Smooth muscle cell (in vitro differentiated cells): Measurements from ENCODE around the gene CAMTA1. TPM values are rescaled to one million over a fixed set of nuclear protein-coding genes. Genes with fewer than 3 reads are reported as not detected.

Experiments
- DNase-seq: peaks from one replicate; lab custom pipeline; 2025; ENCODE audit not compliant: unreplicated experiment; lab: John Stamatoyannopoulos, UW
- H2AFZ ChIP-seq: fragments of 200-600 bp; sonication (generic); 2 replicates; pipeline ENCODE4 v1.6.0; 2016; ENCODE audit warnings: antibody characterized with exemption, low read depth, mild to moderate bottlenecking
- H3F3A ChIP-seq: fragments of 200-600 bp; sonication (generic); 2 replicates; pipeline ENCODE4 v1.6.0; 2017; ENCODE audit warnings: antibody characterized with exemption, low read depth
- H3K27ac ChIP-seq: fragments of 200-600 bp; sonication (generic); 2 replicates; pipeline ENCODE4 v1.5.1; 2016; ENCODE audit warnings: low read depth, mild to moderate bottlenecking
- H3K27me3 ChIP-seq: fragments of 200-600 bp; sonication (generic); 2 replicates; pipeline ENCODE4 v1.6.1; 2016; ENCODE audit warnings: low read depth, mild to moderate bottlenecking
- H3K36me3 ChIP-seq: fragments of 200-600 bp; sonication (generic); 2 replicates; pipeline ENCODE4 v1.5.1; 2016; ENCODE audit warnings: low read depth
- H3K4me1 ChIP-seq: fragments of 200-600 bp; sonication (generic); 2 replicates; pipeline ENCODE4 v1.5.1; 2016; ENCODE audit warnings: low read depth
- H3K4me2 ChIP-seq: fragments of 200-600 bp; sonication (generic); 2 replicates; pipeline ENCODE4 v1.6.0; 2016; ENCODE audit warnings: mild to moderate bottlenecking
- H3K4me3 ChIP-seq: fragments of 200-600 bp; sonication (generic); 2 replicates; pipeline ENCODE4 v1.5.1; 2016; ENCODE audit warnings: mild to moderate bottlenecking
- H3K79me2 ChIP-seq: fragments of 200-600 bp; sonication (generic); 2 replicates; pipeline ENCODE4 v1.6.0; 2016; ENCODE audit warnings: low read depth, mild to moderate bottlenecking
- H3K9ac ChIP-seq: fragments of 200-600 bp; sonication (generic); 2 replicates; pipeline ENCODE4 v1.6.0; 2016; ENCODE audit warnings: low read depth
- H3K9me3 ChIP-seq: fragments of 200-600 bp; sonication (generic); replicated peaks from 2 replicates; pipeline ENCODE4 v1.5.1; 2016; ENCODE audit warnings: low read depth
- H4K20me1 ChIP-seq: fragments of 200-600 bp; sonication (generic); 2 replicates; pipeline ENCODE4 v1.6.0; 2016; ENCODE audit warnings: low read depth
- WGBS: methylation state at CpG from one replicate; pipeline ENCODE4 v1.1.7; 2016; ENCODE audit warnings: low lambda C conversion rate; 5-methylcytosine and 5-hydroxymethylcytosine counted together
- polyA plus RNA-seq: library from polyadenylated mRNA; unstranded; fragments of >200 nt; fragmentation: Nextera tagmentation; extraction: Ambion mirVana; gene quantifications from 2 replicates; pipeline ENCODE4 v1.2.1, GENCODE V29; 2016
- total RNA-seq: library from RNA; depleted of rRNA; stranded (reverse); fragments of >200 nt; gene quantifications from 2 replicates; pipeline ENCODE4 v1.2.3, GENCODE V29; 2014
- TF ChIP-seq, protein P1 (sequence below): fragments of 200-600 bp; sonication (generic); IDR thresholded peaks from 2 replicates; pipeline ENCODE4 v1.5.1; 2017; ENCODE audit warnings: borderline replicate concordance, mild to moderate bottlenecking, antibody characterized with exemption; ENCODE audit not compliant: insufficient read depth, poor library complexity, severe bottlenecking

Gene CAMTA1
- total and polyA plus RNA-seq, 2 experiments from 2014 or later = 139 to 145 TPM

DNA sequence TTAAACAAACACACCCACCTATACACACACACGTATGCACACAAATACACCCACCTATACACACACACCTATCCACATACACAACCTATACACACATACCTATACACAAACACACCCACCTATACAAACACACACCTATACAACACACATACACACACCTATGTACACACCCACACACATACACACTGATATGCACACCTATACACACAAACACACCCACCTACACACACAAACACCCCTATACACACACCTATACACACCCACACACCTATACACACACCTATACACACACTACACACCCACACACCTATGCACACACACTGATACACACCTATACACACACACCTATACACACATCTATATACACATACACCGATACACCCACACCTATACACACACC is 870.1 kb downstream of the CAMTA1 start:
- DNase-seq = no peak
- WGBS = 96% methylated on average over 2 of the region's 2 CpGs
- Histone ChIP-seq H3K27ac (no peak overlapping the region), H3K9ac (no peak overlapping the region), H2AFZ (no peak overlapping the region), H3K4me1 (no peaks in the 10 kb centered on the region), H3F3A (no peaks in the 10 kb centered on the region), H3K27me3 (no peaks in the 10 kb centered on the region), H3K79me2 (no peaks in the 10 kb centered on the region), H3K36me3 (no peaks in the 10 kb centered on the region), H3K4me3 (no peak overlapping the region), H4K20me1 (no peaks in the 10 kb centered on the region), H3K9me3 (no peaks in the 10 kb centered on the region), H3K4me2 (no peak overlapping the region)
- TF ChIP-seq, protein P1, sequence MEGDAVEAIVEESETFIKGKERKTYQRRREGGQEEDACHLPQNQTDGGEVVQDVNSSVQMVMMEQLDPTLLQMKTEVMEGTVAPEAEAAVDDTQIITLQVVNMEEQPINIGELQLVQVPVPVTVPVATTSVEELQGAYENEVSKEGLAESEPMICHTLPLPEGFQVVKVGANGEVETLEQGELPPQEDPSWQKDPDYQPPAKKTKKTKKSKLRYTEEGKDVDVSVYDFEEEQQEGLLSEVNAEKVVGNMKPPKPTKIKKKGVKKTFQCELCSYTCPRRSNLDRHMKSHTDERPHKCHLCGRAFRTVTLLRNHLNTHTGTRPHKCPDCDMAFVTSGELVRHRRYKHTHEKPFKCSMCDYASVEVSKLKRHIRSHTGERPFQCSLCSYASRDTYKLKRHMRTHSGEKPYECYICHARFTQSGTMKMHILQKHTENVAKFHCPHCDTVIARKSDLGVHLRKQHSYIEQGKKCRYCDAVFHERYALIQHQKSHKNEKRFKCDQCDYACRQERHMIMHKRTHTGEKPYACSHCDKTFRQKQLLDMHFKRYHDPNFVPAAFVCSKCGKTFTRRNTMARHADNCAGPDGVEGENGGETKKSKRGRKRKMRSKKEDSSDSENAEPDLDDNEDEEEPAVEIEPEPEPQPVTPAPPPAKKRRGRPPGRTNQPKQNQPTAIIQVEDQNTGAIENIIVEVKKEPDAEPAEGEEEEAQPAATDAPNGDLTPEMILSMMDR = no peak

DNA sequence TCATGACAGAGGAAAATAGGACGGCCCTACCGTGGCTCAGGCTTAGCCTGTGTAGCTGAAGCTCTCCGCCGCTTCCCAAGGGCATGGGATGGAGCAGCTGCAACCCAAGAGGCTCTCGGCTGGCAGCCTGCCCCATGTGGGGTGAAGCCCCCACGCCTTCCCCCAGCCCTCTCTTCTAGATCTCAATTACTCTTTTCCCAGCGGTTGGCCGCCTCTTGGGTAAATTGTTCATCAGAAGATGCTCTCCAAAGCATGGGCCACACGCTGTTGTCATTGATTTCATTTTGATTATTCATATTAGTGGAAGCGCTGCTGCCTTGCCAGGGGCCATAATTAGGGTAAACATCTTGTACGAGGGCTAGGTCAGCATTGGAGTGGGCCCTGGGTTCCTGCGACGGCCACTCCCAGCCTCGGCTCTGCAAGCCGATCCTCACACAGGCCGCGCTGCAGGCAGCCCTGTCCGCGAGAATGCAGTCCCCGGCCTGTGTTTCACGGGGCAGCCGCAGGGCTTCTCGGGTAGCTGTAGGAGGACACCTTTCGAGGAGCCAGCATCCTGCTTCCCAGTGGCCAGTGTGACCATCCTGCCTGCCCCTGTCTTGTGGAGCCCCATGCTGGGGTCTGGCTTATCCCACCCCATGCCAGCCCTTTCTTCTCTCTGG is 871.4 kb downstream of the CAMTA1 start:
- no peak overlapping the region for H3K4me3 ChIP-seq
- 91% methylated on average over 24 of the region's 24 CpGs for WGBS

DNA sequence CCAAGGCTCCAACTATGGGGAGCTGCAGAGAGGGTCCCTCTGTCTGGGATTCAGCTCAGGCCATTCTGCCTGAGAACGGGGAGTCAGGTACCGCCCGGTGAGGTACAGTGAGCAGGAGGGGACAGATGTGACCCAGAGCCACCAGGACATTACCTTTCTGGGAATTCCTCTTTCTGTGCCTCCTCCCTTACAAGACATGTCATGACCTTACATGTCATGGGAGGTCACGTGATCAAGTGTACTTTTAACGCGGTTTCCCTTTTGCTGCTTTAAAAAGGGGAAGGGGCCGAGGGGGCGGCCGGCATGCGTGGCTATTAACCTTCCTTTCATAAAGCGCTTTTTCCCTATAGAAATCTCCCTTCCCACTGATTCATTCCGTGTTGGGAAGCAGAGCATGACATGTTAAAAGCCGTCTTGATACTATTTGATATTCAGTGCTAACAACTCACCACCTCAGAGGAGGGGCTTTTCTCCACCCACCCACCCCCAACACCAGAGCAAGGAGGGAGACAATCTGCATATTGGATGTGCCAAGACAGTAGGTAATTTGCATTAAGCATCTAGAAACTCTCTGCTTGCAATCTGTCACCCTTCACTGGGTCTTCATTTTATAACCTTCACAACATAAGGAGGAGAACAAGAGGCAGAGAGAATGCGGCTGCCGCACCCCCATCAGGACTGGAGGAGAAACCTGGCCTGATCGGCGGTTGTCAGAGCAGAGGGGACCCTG is 872.2 kb downstream of the CAMTA1 start:
- TF ChIP-seq, protein P1 = no peak
- Histone ChIP-seq H4K20me1 (no peaks in the 10 kb centered on the region), H3K4me2 (no peak overlapping the region), H3F3A (no peaks in the 10 kb centered on the region), H3K27ac (no peak overlapping the region), H3K4me1 (no peaks in the 10 kb centered on the region), H2AFZ (no peak overlapping the region), H3K9ac (no peak overlapping the region), H3K27me3 (no peaks in the 10 kb centered on the region), H3K36me3 (no peaks in the 10 kb centered on the region), H3K4me3 (no peak overlapping the region), H3K9me3 (no peaks in the 10 kb centered on the region), H3K79me2 (no peaks in the 10 kb centered on the region)
- 79% methylated on average over 17 of the region's 17 CpGs for WGBS
- no peak for DNase-seq

More for the DNA sequence above, 871.4 kb downstream of the CAMTA1 start:
- H4K20me1 ChIP-seq = no peaks in the 10 kb centered on the region
- H3F3A ChIP-seq = no peaks in the 10 kb centered on the region
- H3K4me2 ChIP-seq = no peak overlapping the region
- DNase-seq = no peak
- TF ChIP-seq, protein P1 = no peak
- no peaks in the 10 kb centered on the region for H3K36me3 ChIP-seq
- H3K4me1 ChIP-seq = no peaks in the 10 kb centered on the region
- H2AFZ ChIP-seq = no peak overlapping the region
- no peak overlapping the region for H3K9ac ChIP-seq
- no peaks in the 10 kb centered on the region for H3K27me3 ChIP-seq
- H3K27ac ChIP-seq = no peak overlapping the region
- H3K9me3 ChIP-seq = no peaks in the 10 kb centered on the region
- no peaks in the 10 kb centered on the region for H3K79me2 ChIP-seq
